H9 (cell line): Measurements from ENCODE around the gene CLCN3. TPM values are rescaled to one million over a fixed set of nuclear protein-coding genes. Genes with fewer than 3 reads are reported as not detected.
"Not testable (repeated sequence)": the region's sequence is repeated elsewhere in the genome, so short reads cannot be mapped to it uniquely, and the experiment has no call there.

Experiments used
- DNase-seq: peaks from one replicate; pipeline ENCODE4 v3.0.0-alpha.2; 2017
- H2AFZ ChIP-seq: one replicate; pipeline ENCODE4 v1.6.1; 2013; ENCODE audit warnings: mild to moderate bottlenecking, low read length, control low read depth, moderate library complexity
- H2AK5ac ChIP-seq: 2 replicates; pipeline ENCODE4 v1.6.1; 2013; ENCODE audit warnings: low read length, control low read depth, mixed read lengths; ENCODE audit not compliant: insufficient read length
- H2BK120ac ChIP-seq: one replicate; pipeline ENCODE4 v1.6.1; 2013; ENCODE audit warnings: low read depth, mild to moderate bottlenecking, low read length, control low read depth, inconsistent platforms; ENCODE audit not compliant: poor library complexity, severe bottlenecking
- H2BK12ac ChIP-seq: 2 replicates; pipeline ENCODE4 v1.6.1; 2013; ENCODE audit warnings: low read length, control low read depth, mixed read lengths, low read depth; ENCODE audit not compliant: insufficient read length
- H2BK15ac ChIP-seq: 2 replicates; pipeline ENCODE4 v1.6.1; 2013; ENCODE audit warnings: low read depth, low read length, control low read depth
- H2BK20ac ChIP-seq: one replicate; pipeline ENCODE4 v1.6.1; 2013; ENCODE audit warnings: low read depth, mild to moderate bottlenecking, low read length, control low read depth, inconsistent platforms; ENCODE audit not compliant: poor library complexity, severe bottlenecking
- H2BK5ac ChIP-seq: 2 replicates; pipeline ENCODE4 v1.6.1; 2013; ENCODE audit warnings: low read length, control low read depth, mixed read lengths; ENCODE audit not compliant: insufficient read length
- H3K14ac ChIP-seq: 2 replicates; pipeline ENCODE4 v1.6.1; 2013; ENCODE audit warnings: low read length, control low read depth; ENCODE audit not compliant: insufficient read depth
- H3K18ac ChIP-seq: 2 replicates; pipeline ENCODE4 v1.6.1; 2013; ENCODE audit warnings: low read depth, mild to moderate bottlenecking, mixed read lengths, low read length, control low read depth; ENCODE audit not compliant: insufficient read length
- H3K23ac ChIP-seq: 2 replicates; pipeline ENCODE4 v1.6.1; 2013; ENCODE audit warnings: low read length, control low read depth, mixed read lengths, low read depth; ENCODE audit not compliant: insufficient read length
- H3K23me2 ChIP-seq: 2 replicates; pipeline ENCODE4 v1.6.1; 2013; ENCODE audit warnings: low read depth, mild to moderate bottlenecking, mixed read lengths, low read length, control low read depth; ENCODE audit not compliant: insufficient read length, poor library complexity, severe bottlenecking
- H3K27ac ChIP-seq: 2 replicates; pipeline ENCODE4 v1.5.1; 2013; ENCODE audit warnings: low read length, control low read depth, mixed read lengths, low read depth; ENCODE audit not compliant: insufficient read length
- H3K27me3 ChIP-seq: 2 replicates; pipeline ENCODE4 v1.6.1; 2013; ENCODE audit warnings: low read length, control low read depth, inconsistent platforms; ENCODE audit not compliant: insufficient read depth
- H3K4ac ChIP-seq: 2 replicates; pipeline ENCODE4 v1.6.1; 2013; ENCODE audit warnings: low read depth, mild to moderate bottlenecking, control low read depth, inconsistent platforms, low read length, moderate library complexity
- H3K4me1 ChIP-seq: 2 replicates; pipeline ENCODE4 v1.6.1; 2013; ENCODE audit warnings: low read length, control low read depth, inconsistent platforms; ENCODE audit not compliant: insufficient read depth
- H3K4me2 ChIP-seq: 2 replicates; pipeline ENCODE4 v1.6.1; 2013; ENCODE audit warnings: low read length, control low read depth, mixed read lengths; ENCODE audit not compliant: insufficient read length, insufficient read depth
- H3K56ac ChIP-seq: 2 replicates; pipeline ENCODE4 v1.6.1; 2013; ENCODE audit warnings: low read depth, mild to moderate bottlenecking, mixed read lengths, low read length, control low read depth; ENCODE audit not compliant: insufficient read length
- H3K79me1 ChIP-seq: 2 replicates; pipeline ENCODE4 v1.6.1; 2013; ENCODE audit warnings: low read depth, mild to moderate bottlenecking, moderate library complexity, low read length, control low read depth, inconsistent platforms; ENCODE audit not compliant: insufficient read depth, poor library complexity, severe bottlenecking
- H3K79me2 ChIP-seq: 2 replicates; pipeline ENCODE4 v1.6.1; 2013; ENCODE audit warnings: low read length, control low read depth, inconsistent platforms; ENCODE audit not compliant: insufficient read depth
- H3K9ac ChIP-seq: 2 replicates; pipeline ENCODE4 v1.6.1; 2013; ENCODE audit warnings: low read length, control low read depth, mixed read lengths; ENCODE audit not compliant: insufficient read length; ENCODE audit errors: extremely low read depth
- H3K9me3 ChIP-seq: one replicate; pipeline ENCODE4 v1.6.1; 2013; ENCODE audit warnings: low read depth, low read length, inconsistent platforms; ENCODE audit not compliant: control insufficient read depth
- H3T11ph ChIP-seq: one replicate; pipeline ENCODE4 v1.6.1; 2013; ENCODE audit warnings: mild to moderate bottlenecking, low read length, control low read depth, inconsistent platforms
- H4K20me1 ChIP-seq: one replicate; pipeline ENCODE4 v1.6.1; 2013; ENCODE audit not compliant: control insufficient read depth, insufficient read length, insufficient read depth
- H4K5ac ChIP-seq: 2 replicates; pipeline ENCODE4 v1.6.1; 2013; ENCODE audit warnings: low read depth, mild to moderate bottlenecking, mixed read lengths, low read length, control low read depth; ENCODE audit not compliant: insufficient read length
- H4K8ac ChIP-seq: replicated peaks from 2 replicates; pipeline ENCODE4 v1.6.1; 2013; ENCODE audit warnings: low read length, control low read depth, mixed read lengths, low read depth; ENCODE audit not compliant: insufficient read length
- H4K91ac ChIP-seq: 2 replicates; pipeline ENCODE4 v1.6.1; 2013; ENCODE audit warnings: low read depth, mild to moderate bottlenecking, moderate library complexity, mixed read lengths, low read length, control low read depth; ENCODE audit not compliant: insufficient read length
- H3K27ac Mint-ChIP-seq, 3 experiments: 2 replicates in 2 of 3; 3 replicates in 1 of 3; pipeline ENCODE4 v1.8.0; 2020 to 2021; ENCODE audit warnings: mixed read lengths in 3 of 3, mild to moderate bottlenecking in 1 of 3, moderate library complexity in 1 of 3
- H3K27me3 Mint-ChIP-seq: 2 replicates; pipeline ENCODE4 v1.8.0; 2021; ENCODE audit warnings: low read depth, mild to moderate bottlenecking, moderate library complexity, mixed read lengths
- H3K36me3 Mint-ChIP-seq, 3 experiments: 2 replicates in 2 of 3; 3 replicates in 1 of 3; pipeline ENCODE4 v1.8.0; 2020 to 2021; ENCODE audit warnings: low read depth in 3 of 3, mixed read lengths in 3 of 3; ENCODE audit not compliant: insufficient read depth in 1 of 3
- H3K4me1 Mint-ChIP-seq, 2 experiments: 2 replicates each; pipeline ENCODE4 v1.8.0; 2020; ENCODE audit warnings: mixed read lengths in 2 of 2
- H3K4me3 Mint-ChIP-seq, 2 experiments: 2 replicates in 1 of 2; 3 replicates in 1 of 2; pipeline ENCODE4 v1.8.0; 2020 to 2021; ENCODE audit warnings: mild to moderate bottlenecking in 2 of 2, mixed read lengths in 2 of 2, moderate library complexity in 1 of 2
- H3K9me3 Mint-ChIP-seq, 2 experiments: 2 replicates in 1 of 2; 3 replicates in 1 of 2; pipeline ENCODE4 v1.8.0; 2020; ENCODE audit warnings: mild to moderate bottlenecking in 2 of 2, mixed read lengths in 2 of 2, moderate library complexity in 1 of 2
- WGBS: extraction: QIAGEN DNeasy Blood & Tissue Kit; methylation state at CpG from one replicate; pipeline ENCODE4 v1.1.7; 2013; ENCODE audit warnings: missing lambda C conversion rate, low lambda C conversion rate, mixed read lengths; ENCODE audit not compliant: insufficient read length; ENCODE audit errors: extremely low coverage; 5-methylcytosine and 5-hydroxymethylcytosine counted together
- long read RNA-seq: library from polyadenylated mRNA; unstranded; transcript quantifications from one replicate; pipeline ENCODE4 v2.0.0, GENCODE V29; 2020
- total RNA-seq: library from RNA; stranded (reverse); gene quantifications from 2 replicates; pipeline ENCODE4 v1.2.1, GENCODE V29; 2021
- TF ChIP-seq, protein P1 (sequence below): fragments of 200-600 bp; sonication (generic); conservative IDR thresholded peaks from 3 replicates; pipeline ENCODE4 v1.8.0; 2021; ENCODE audit warnings: antibody characterized with exemption, mild to moderate bottlenecking

Gene CLCN3
- total RNA-seq: 24.0 and 25.7 TPM in 2 replicates
- long read RNA-seq, full-length matches to known transcripts: 77 of 106 reads
- long read RNA-seq, partial matches to known transcripts: 13 of 106 reads
- long read RNA-seq, other reads (novel, unspliced or antisense): 16 of 106 reads

DNA sequence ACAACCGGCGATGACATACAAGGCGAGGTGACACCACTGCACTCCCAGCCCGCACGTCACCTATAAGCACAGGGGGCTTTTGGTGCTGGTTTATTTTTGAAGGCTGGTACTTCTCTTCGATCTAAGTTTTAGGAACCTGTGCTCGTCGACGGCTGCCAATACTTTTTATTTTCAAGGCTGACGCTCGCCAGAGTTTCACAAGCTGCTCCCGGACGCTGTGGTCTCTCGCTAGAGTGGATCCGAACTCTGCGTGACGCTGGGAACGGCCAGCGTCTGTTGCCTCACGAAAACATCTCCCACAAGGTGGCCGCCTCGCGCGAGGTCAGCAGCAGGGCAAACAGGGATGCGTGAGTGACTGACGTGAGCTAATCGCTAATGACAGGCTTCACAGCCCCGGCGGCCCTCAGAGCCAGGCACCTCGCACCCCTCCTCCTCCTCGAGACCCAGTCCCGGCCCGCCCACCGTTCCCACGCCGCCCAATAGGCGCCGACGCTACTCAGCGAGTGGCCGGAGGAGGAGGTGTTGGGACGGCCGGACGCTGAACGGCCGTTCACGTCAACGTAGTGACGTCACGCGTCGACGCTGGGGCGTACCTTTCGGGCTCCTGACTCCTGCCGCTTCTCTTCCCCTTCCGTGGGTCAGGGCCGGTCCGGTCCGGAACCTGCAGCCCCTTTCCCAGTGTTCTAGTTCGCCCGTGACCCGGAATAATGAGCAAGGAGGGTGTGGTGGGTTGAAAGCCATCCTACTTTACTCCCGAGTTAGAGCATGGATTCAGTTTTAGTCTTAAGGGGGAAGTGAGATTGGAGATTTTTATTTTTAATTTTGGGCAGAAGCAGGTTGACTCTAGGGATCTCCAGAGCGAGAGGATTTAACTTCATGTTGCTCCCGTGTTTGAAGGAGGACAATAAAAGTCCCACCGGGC is at the start of gene CLCN3:
CLCN3 (plus strand) TSS at position 621 of the 922 bp plus-strand sequence. CDS start 15,351 bp downstream, outside the sequence.
- H3K27me3 ChIP-seq: no peaks in the 10 kb centered on the region
- H3K27me3 Mint-ChIP-seq: no peaks in the 10 kb centered on the region
- H2AK5ac ChIP-seq: no peak within 1 kb of the TSS
- TF ChIP-seq, protein P1, sequence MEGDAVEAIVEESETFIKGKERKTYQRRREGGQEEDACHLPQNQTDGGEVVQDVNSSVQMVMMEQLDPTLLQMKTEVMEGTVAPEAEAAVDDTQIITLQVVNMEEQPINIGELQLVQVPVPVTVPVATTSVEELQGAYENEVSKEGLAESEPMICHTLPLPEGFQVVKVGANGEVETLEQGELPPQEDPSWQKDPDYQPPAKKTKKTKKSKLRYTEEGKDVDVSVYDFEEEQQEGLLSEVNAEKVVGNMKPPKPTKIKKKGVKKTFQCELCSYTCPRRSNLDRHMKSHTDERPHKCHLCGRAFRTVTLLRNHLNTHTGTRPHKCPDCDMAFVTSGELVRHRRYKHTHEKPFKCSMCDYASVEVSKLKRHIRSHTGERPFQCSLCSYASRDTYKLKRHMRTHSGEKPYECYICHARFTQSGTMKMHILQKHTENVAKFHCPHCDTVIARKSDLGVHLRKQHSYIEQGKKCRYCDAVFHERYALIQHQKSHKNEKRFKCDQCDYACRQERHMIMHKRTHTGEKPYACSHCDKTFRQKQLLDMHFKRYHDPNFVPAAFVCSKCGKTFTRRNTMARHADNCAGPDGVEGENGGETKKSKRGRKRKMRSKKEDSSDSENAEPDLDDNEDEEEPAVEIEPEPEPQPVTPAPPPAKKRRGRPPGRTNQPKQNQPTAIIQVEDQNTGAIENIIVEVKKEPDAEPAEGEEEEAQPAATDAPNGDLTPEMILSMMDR: no peak
- H3K4me1 Mint-ChIP-seq: peaks cover 15 to 19% of the 10 kb centered on the region in 2 experiments
- H3K79me1 ChIP-seq: no peaks in the 10 kb centered on the region
- peaks cover 12% of the 10 kb centered on the region; the same call in 1 of the 2 replicates for H3K79me2 ChIP-seq
- H4K5ac ChIP-seq: peak within 1 kb of the TSS; percentile 1
- H2AFZ ChIP-seq: peak within 1 kb of the TSS; percentile 43
- H3K9ac ChIP-seq: peak within 1 kb of the TSS; percentile 92
- no peak within 1 kb of the TSS for H2BK12ac ChIP-seq
- H3K23ac ChIP-seq: no peak within 1 kb of the TSS
- peak within 1 kb of the TSS; percentile 22 for H3K27ac ChIP-seq
- H2BK20ac ChIP-seq: no peak within 1 kb of the TSS
- H3K9me3 Mint-ChIP-seq: no peaks in the 10 kb centered on the region; a peak in 2 of 5 replicates
- H4K20me1 ChIP-seq: no peaks in the 10 kb centered on the region
- no peak within 1 kb of the TSS for H4K91ac ChIP-seq
- H3K36me3 Mint-ChIP-seq: no peaks in the 10 kb centered on the region
- peak within 1 kb of the TSS; percentile 98 to 99 for H3K4me3 Mint-ChIP-seq
- peaks cover 12% of the 10 kb centered on the region for H3K23me2 ChIP-seq
- 0 out of 2 replicates have a peak, but pooled peaks cover 3% of the 10 kb centered on the region for H3K4me1 ChIP-seq
- H3K4ac ChIP-seq: no peak within 1 kb of the TSS; the same call in 1 of the 2 replicates
- H2BK15ac ChIP-seq: no peak within 1 kb of the TSS
- peak; percentile 99 for DNase-seq
- H3K56ac ChIP-seq: no peak within 1 kb of the TSS
- H3K18ac ChIP-seq: peak within 1 kb of the TSS; percentile 21
- no peak within 1 kb of the TSS for H3T11ph ChIP-seq
- peak within 1 kb of the TSS; percentile 96 for H3K4me2 ChIP-seq
- no peaks in the 10 kb centered on the region for H3K9me3 ChIP-seq
- H2BK120ac ChIP-seq: peak within 1 kb of the TSS; percentile 10
- peak within 1 kb of the TSS; percentile 74; the same call in 1 of the 2 replicates for H3K14ac ChIP-seq
- H4K8ac ChIP-seq: no peak within 1 kb of the TSS
- no CpG with 5 or more reads among the region's 67 CpGs for WGBS
- H2BK5ac ChIP-seq: peak within 1 kb of the TSS; percentile 10
- peak within 1 kb of the TSS; percentile 99 to 100 (median 99) for H3K27ac Mint-ChIP-seq

DNA sequence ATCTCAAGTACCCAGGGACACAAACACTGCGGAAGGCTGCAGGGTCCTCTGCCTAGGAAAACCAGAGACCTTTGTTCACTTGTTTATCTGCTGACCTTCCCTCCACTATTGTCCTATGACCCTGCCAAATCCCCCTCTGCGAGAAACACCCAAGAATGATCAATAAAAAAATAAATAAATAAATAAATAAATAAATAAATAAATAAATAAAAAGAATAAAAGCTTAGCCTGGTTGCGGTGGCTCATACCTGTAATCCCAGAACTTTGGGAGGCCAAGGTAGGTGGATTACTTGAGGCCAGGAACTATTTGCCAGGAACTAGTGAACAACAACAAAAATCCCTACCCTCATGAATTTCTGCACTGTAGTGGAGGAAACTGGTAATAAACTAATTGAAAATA is 49.4 kb upstream of the CLCN3 start:
- H3K27me3 Mint-ChIP-seq, H3K4me1 Mint-ChIP-seq, H3K9me3 Mint-ChIP-seq, H3T11ph ChIP-seq, H3K27me3 ChIP-seq, H3K4me1 ChIP-seq, H3K27ac ChIP-seq, DNase-seq, H3K23ac ChIP-seq, H2AFZ ChIP-seq, H2BK15ac ChIP-seq, H3K18ac ChIP-seq, H2AK5ac ChIP-seq, H3K79me1 ChIP-seq, H3K9me3 ChIP-seq, H2BK120ac ChIP-seq, H4K5ac ChIP-seq, H3K4me2 ChIP-seq, H4K91ac ChIP-seq, H3K79me2 ChIP-seq, H4K20me1 ChIP-seq, H2BK12ac ChIP-seq, H2BK5ac ChIP-seq, H2BK20ac ChIP-seq, H3K4ac ChIP-seq, H3K4me3 Mint-ChIP-seq, H3K56ac ChIP-seq, H3K23me2 ChIP-seq, H3K14ac ChIP-seq, H3K9ac ChIP-seq, H4K8ac ChIP-seq, H3K27ac Mint-ChIP-seq: not testable (repeated sequence)
- WGBS: no CpG with 5 or more reads among the region's 3 CpGs
- peaks cover 5 to 19% (median 8%) of the 10 kb centered on the region in 3 experiments; a peak in 6 of 7 replicates for H3K36me3 Mint-ChIP-seq
